ENCODE measurements around the gene OR2W3.
"Not testable (repeated sequence)": the region's sequence is repeated elsewhere in the genome, so short reads cannot be mapped to it uniquely, and the experiment has no call there.

The OR2W3 gene

DNA sequence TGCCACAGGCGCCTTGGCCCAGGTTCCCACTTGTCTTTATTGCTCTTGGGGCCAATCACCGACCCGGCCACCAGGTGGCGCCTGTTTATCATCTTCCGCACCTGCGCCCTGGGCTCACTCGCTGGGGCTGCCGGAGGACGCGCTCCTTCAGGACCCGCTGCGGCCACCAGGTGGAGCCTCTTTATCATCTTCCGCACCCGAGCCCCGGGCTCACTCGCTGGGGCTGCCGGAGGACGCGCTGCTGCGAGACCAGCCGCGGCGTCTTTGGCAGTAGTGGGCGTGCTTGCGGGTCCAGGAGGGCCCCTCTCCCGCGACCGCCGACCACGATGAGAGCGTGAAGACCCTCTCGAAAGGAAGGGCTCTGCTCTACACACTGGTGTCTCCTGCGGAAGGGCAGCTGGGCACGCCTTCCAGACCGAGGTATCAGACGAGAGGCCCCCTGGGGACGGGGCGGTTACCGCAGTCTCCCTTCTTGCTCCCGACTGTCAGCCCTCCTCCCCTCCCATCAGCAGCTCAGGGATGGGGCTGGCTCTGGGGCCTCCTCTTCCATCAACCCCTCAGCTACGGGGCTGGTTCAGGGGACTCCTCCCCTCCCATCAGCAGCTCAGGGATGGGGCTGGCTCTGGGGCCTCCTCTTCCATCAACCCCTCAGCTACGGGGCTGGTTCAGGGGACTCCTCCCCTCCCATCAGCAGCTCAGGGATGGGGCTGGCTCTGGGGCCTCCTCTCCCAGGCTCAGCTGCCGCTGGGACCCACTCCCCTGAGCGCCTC, 41.8 kb downstream of the OR2W3 start:
- intact Hi-C loops (cut with micrococcal nuclease); H3K36me3 Mint-ChIP-seq (ENCODE audit: low read depth); H3K27ac Mint-ChIP-seq; H3K27me3 Mint-ChIP-seq: not testable (repeated sequence)
- Mint-ChIP-seq H3K4me1 (ENCODE audit: low read depth) (peaks cover 16% of the 10 kb centered on the region), H3K4me3 (peak overlapping the region; percentile 74), H3K9me3 (peaks cover 17% of the 10 kb centered on the region)

DNA sequence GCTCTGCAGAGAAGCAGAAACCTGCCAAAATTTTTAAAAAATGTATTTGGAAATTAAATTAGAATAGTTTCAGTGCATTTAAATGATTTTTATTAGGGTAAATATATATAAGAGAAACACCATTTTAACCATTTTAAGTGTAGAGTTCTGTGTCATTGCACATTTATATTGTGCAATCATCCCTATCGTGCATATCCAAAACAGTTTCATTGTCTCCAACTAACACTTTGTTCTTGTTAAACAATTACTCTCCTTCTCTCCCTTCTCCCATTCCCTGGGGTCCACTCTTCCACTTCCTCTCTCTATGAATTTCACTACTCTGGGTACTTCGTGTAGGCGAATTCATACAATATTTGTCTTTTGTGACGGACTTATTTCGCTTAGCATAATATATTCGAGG, 47.2 kb downstream of the OR2W3 start:
- no peaks in the 10 kb centered on the region for H3K36me3 Mint-ChIP-seq (ENCODE audit: low read depth)
- no peaks in the 10 kb centered on the region for H3K9me3 Mint-ChIP-seq
- no peak overlapping the region for H3K27ac Mint-ChIP-seq
- no peak overlapping the region for H3K4me3 Mint-ChIP-seq
- intact Hi-C loops (cut with micrococcal nuclease) = no loop called here
- H3K27me3 Mint-ChIP-seq = no peaks in the 10 kb centered on the region
- peaks cover 9% of the 10 kb centered on the region for H3K4me1 Mint-ChIP-seq (ENCODE audit: low read depth)
